D721Med (cell line): ENCODE results near the gene PGA3.

Experiments used
- DNase-seq: peaks from one replicate; pipeline ENCODE4 v3.0.0; 2011; ENCODE audit warnings: low spot score; ENCODE audit not compliant: insufficient read length
- FAIRE-seq: peaks from 2 replicates; lab custom pipeline; 2011; peaks lifted over from hg19 to GRCh38; lab: Jason Lieb, UNC
- TF ChIP-seq, protein P1 (sequence below): IDR thresholded peaks from 2 replicates; pipeline ENCODE4 v1.5.1; 2012; ENCODE audit warnings: mild to moderate bottlenecking, control low read depth; ENCODE audit not compliant: insufficient read depth; ENCODE audit errors: missing control alignments

Gene PGA3

DNA sequence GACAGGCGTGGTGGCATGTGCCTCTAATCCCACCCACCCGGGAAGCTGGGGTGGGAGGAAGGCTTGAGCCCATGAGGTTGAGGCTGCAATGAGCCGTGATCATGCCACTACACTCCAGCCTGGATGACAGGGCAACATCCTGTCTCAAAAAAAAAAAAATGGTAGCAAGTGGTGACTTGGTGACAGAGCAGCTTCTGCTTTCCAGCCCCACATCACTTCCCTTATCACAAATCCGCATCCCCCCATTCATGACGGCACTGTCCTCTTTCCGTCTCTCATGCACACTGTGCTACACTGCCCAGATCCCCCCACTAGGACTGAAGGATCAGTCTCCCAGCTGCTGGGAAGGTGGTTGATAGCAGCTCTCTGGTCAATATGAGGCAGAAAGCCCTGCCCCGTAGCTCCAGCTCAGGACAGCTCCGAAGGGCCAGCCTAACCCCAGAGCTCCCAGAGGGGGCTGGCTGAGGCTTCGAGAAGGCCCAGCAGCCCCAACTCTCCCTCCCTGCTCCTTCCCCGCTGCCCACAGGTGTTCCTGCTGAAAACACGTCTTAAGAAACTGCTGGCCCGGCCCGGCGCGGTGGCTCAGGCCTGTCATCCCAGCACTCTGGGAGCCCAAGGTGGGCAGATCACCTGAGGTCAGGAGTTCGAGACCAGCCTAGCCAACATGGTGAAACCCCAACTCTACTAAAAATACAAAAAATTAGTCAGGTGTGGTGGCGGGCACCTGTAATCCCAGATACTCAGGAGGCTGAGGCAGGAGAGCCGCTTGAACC is 53.6 kb downstream of the PGA3 start:
- TF ChIP-seq, protein P1, sequence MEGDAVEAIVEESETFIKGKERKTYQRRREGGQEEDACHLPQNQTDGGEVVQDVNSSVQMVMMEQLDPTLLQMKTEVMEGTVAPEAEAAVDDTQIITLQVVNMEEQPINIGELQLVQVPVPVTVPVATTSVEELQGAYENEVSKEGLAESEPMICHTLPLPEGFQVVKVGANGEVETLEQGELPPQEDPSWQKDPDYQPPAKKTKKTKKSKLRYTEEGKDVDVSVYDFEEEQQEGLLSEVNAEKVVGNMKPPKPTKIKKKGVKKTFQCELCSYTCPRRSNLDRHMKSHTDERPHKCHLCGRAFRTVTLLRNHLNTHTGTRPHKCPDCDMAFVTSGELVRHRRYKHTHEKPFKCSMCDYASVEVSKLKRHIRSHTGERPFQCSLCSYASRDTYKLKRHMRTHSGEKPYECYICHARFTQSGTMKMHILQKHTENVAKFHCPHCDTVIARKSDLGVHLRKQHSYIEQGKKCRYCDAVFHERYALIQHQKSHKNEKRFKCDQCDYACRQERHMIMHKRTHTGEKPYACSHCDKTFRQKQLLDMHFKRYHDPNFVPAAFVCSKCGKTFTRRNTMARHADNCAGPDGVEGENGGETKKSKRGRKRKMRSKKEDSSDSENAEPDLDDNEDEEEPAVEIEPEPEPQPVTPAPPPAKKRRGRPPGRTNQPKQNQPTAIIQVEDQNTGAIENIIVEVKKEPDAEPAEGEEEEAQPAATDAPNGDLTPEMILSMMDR: no peak
- FAIRE-seq (no peak), DNase-seq (no peak)

- TF ChIP-seq, protein P1: no peak
- DNase-seq (no peak), FAIRE-seq (no peak)
Observed at GRCh38 chr11:61258546-61258945, 55.2 kb downstream of the PGA3 start.

DNA sequence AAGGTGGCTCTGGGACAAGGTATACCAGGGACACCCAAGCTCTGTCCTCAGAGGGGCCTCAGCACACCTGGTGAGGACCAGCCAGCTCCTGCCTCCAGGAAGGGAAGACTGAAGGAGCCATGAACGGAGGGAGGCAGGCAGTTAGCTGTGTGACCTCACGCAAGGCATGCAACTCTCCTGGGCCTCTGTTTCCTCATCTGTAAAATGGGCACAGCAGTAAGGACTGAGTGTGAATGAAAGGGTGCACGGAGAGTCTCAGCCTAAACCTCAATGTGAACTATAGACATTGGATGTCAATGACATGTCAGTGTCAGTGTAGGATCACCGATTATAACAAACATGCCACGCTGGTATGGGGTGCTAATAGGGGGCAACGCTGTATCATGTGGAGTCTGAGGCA is 56.0 kb downstream of the PGA3 start:
- no peak for DNase-seq
- no peak for FAIRE-seq
- TF ChIP-seq, protein P1: no peak
